Measurements from ENCODE around the gene EDRF1. TPM values are rescaled to one million over a fixed set of nuclear protein-coding genes. Genes with fewer than 3 reads are reported as not detected.
A peak's percentile ranks its signal among the peaks of the same experiment; 100 is the strongest.

Gene EDRF1
- total and polyA plus RNA-seq, 2 of the 13 experiments (the other 11 are each of a cell fraction or from before 2014, with no cell fraction given) = 16.9 to 26.7 TPM

DNA sequence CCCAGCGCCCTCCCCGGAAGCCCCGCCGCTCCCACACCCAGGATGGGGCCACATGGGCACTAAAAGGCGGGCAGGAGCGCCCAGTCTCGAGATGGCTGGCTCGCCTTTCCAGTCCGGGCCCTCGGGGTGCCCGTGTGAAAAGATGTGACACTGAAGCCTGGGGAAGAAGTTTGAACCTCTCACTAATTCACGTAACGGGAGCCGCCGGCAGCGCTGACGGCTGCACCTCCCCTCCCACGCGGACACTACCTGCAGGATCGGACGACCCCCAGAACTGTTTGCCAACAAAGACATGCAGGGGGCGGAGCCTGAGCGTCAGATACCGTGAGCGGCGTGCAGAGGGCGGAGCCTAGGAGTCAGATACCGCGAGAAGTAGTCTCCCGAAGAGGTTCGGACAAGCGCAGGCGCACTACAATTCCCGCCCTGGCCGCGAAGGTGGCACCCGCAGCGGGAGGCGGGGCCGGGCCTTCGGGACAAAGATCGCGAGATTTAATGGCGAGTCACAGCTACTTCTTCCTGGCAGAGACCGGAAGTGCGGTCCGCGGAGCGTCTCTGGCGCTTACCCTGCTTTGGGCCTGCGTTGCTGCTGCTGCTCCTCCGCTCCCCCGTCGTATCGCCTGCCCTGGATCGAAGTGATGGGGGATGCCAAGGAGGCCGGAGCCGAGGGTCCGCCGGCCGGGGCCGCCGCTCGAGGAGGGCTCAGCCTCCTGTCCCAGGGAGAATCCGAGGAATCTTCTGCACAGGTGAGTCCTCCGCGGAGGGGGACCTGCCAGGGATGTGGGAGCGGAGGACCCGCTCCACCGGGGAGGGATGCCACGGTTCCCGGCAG is at the start of gene EDRF1 (continued):
- TF ChIP-seq CCAR2 (optimal IDR thresholded peaks at IDR 0.05; ENCODE audit: low read depth, low read length) (no peak), NR2F2 (IDR thresholded peaks at IDR 0.05; ENCODE audit: borderline replicate concordance, low read depth) (no peak), HNRNPH1 (optimal IDR thresholded peaks at IDR 0.05; ENCODE audit: low read depth, low read length) (no peak), ZNF446 (CRISPR knock-in tag; IDR thresholded peaks at IDR 0.05) (peak; percentile 92; the same call in 1 of the 2 replicates), ZEB1 (IDR thresholded peaks at IDR 0.05; ENCODE audit: insufficient replicate concordance, low read depth) (peak; percentile 44), SOX5 (CRISPR knock-in tag; IDR thresholded peaks at IDR 0.05; ENCODE audit: borderline replicate concordance) (0 out of 2 replicates have a peak, but pooled peaks have one; percentile 27), POLR2A (IDR thresholded peaks at IDR 0.05; ENCODE audit: insufficient read depth in 1 of 2, low read depth in 2 of 2, low read length in 2 of 2) (peak; percentile 95 to 96), JUN (CRISPR knock-in tag; IDR thresholded peaks at IDR 0.05) (no peak), RFXANK (CRISPR knock-in tag; IDR thresholded peaks at IDR 0.05) (no peak), GTF3A (CRISPR knock-in tag; conservative IDR thresholded peaks at IDR 0.05) (no peak), ZNF75D (CRISPR knock-in tag; IDR thresholded peaks at IDR 0.05; ENCODE audit: borderline replicate concordance) (no peak), ZNF616 (CRISPR knock-in tag; IDR thresholded peaks at IDR 0.05; ENCODE audit: low read depth) (peak; percentile 81; the same call in 1 of the 2 replicates), SOX13 (IDR thresholded peaks at IDR 0.05) (0 out of 2 replicates have a peak, but pooled peaks have one; percentile 49), SOX13 (CRISPR knock-in tag; conservative IDR thresholded peaks at IDR 0.05 in 1 of 2, IDR thresholded peaks at IDR 0.05 in 1 of 2) (no peak), BCL6 (CRISPR knock-in tag; IDR thresholded peaks at IDR 0.05) (peak; percentile 25; the same call in 1 of the 2 replicates), GATAD2A (CRISPR knock-in tag; IDR thresholded peaks at IDR 0.05) (no peak), ZNF383 (CRISPR knock-in tag; IDR thresholded peaks at IDR 0.05; ENCODE audit: borderline replicate concordance) (no peak), KLF13 (CRISPR knock-in tag; IDR thresholded peaks at IDR 0.05) (no peak; the same call in 1 of the 2 replicates), U2AF2 (IDR thresholded peaks at IDR 0.05; ENCODE audit: low read depth, low read length) (no peak), POLR2G (IDR thresholded peaks at IDR 0.05; ENCODE audit: low read depth, low read length) (peak; percentile 95), MIXL1 (CRISPR knock-in tag; IDR thresholded peaks at IDR 0.05) (peak; percentile 34; the same call in 1 of the 2 replicates), ZNF850 (CRISPR knock-in tag; conservative IDR thresholded peaks at IDR 0.05) (peak; percentile 62; the same call in 1 of the 2 replicates)
- TF ChIP-seq, protein P1, sequence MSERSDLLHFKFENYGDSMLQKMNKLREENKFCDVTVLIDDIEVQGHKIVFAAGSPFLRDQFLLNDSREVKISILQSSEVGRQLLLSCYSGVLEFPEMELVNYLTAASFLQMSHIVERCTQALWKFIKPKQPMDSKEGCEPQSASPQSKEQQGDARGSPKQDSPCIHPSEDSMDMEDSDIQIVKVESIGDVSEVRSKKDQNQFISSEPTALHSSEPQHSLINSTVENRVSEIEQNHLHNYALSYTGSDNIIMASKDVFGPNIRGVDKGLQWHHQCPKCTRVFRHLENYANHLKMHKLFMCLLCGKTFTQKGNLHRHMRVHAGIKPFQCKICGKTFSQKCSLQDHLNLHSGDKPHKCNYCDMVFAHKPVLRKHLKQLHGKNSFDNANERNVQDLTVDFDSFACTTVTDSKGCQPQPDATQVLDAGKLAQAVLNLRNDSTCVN (CRISPR knock-in tag; IDR thresholded peaks at IDR 0.05; ENCODE audit: borderline replicate concordance) = 0 out of 2 replicates have a peak, but pooled peaks have one; percentile 62
- TF ChIP-seq, protein P2, sequence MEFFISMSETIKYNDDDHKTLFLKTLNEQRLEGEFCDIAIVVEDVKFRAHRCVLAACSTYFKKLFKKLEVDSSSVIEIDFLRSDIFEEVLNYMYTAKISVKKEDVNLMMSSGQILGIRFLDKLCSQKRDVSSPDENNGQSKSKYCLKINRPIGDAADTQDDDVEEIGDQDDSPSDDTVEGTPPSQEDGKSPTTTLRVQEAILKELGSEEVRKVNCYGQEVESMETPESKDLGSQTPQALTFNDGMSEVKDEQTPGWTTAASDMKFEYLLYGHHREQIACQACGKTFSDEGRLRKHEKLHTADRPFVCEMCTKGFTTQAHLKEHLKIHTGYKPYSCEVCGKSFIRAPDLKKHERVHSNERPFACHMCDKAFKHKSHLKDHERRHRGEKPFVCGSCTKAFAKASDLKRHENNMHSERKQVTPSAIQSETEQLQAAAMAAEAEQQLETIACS (CRISPR knock-in tag; IDR thresholded peaks at IDR 0.05) = no peak
- TF ChIP-seq, protein P3, sequence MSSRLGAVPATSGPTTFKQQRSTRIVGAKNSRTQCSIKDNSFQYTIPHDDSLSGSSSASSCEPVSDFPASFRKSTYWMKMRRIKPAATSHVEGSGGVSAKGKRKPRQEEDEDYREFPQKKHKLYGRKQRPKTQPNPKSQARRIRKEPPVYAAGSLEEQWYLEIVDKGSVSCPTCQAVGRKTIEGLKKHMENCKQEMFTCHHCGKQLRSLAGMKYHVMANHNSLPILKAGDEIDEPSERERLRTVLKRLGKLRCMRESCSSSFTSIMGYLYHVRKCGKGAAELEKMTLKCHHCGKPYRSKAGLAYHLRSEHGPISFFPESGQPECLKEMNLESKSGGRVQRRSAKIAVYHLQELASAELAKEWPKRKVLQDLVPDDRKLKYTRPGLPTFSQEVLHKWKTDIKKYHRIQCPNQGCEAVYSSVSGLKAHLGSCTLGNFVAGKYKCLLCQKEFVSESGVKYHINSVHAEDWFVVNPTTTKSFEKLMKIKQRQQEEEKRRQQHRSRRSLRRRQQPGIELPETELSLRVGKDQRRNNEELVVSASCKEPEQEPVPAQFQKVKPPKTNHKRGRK (CRISPR knock-in tag; IDR thresholded peaks at IDR 0.05) = no peak

Data from HepG2 (cell line).